H1 (cell line): ENCODE measurements around the gene AFTPH.

ENCODE experiments used
- CHD2 ChIP-seq: IDR thresholded peaks from 2 replicates; pipeline ENCODE4 v1.6.1; 2012; ENCODE audit warnings: low read length, improper control_type of control experiment
- NANOG ChIP-seq: IDR thresholded peaks from 2 replicates; pipeline ENCODE4 v1.6.1; 2011; ENCODE audit warnings: low read length, low read depth, mild to moderate bottlenecking, inconsistent platforms; ENCODE audit not compliant: insufficient read depth, poor library complexity, severe bottlenecking
- POLR2A ChIP-seq, 2 experiments: IDR thresholded peaks; 1 replicate in 1 of 2; 2 replicates in 1 of 2; pipeline ENCODE4 v1.6.1; 2011; ENCODE audit warnings: low read depth in 2 of 2, low read length in 2 of 2, mild to moderate bottlenecking in 2 of 2; ENCODE audit errors: control extremely low read depth in 1 of 2

- no peak for TF ChIP-seq NANOG
- TF ChIP-seq CHD2: no peak
- TF ChIP-seq POLR2A (IDR thresholded peaks at IDR 0.05; ENCODE audit: control extremely low read depth in 1 of 2, low read depth in 2 of 2, low read length in 2 of 2): no peak
Observed at GRCh38 chr2:64581777-64582539, 57.8 kb downstream of the AFTPH start.
